Spleen (tissue), 7 donors: ENCODE results near the gene TSC22D2.

Experiments used
- POLR2A ChIP-seq, 3 donors: fragments of 450-650 bp; IDR thresholded peaks; one replicate each; pipeline ENCODE4 v1.5.1; 2017; ENCODE audit warnings: antibody characterized with exemption in 3 of 3, mild to moderate bottlenecking in 1 of 3
- POLR2AphosphoS5 ChIP-seq, 3 donors: sonication (generic); formaldehyde crosslinking; IDR thresholded peaks; one replicate each; pipeline ENCODE4 v1.5.1; 2017; ENCODE audit warnings: antibody characterized with exemption in 3 of 3
- TF ChIP-seq, protein P1 (sequence below), 11 experiments: fragments of 200-600 bp in 7 of 11; fragments of 450-650 bp in 4 of 11; sonication (generic) in 4 of 11; IDR thresholded peaks in 8 of 11; conservative IDR thresholded peaks in 3 of 11; 1 replicate in 7 of 11; 2 replicates in 4 of 11; pipeline versions ENCODE4 v1.4.0 to v1.8.0; 2016 to 2021; ENCODE audit warnings: antibody characterized with exemption in 11 of 11, inconsistent platforms in 4 of 11, mild to moderate bottlenecking in 1 of 11
- donor health status: DM: no; HTN: no; CAD: no; lungs with moderate emphysema.
- donor health status: DM: no; HTN: no; CAD: no.
- donor health status: DM: no; HTN: no; CAD: no.

DNA sequence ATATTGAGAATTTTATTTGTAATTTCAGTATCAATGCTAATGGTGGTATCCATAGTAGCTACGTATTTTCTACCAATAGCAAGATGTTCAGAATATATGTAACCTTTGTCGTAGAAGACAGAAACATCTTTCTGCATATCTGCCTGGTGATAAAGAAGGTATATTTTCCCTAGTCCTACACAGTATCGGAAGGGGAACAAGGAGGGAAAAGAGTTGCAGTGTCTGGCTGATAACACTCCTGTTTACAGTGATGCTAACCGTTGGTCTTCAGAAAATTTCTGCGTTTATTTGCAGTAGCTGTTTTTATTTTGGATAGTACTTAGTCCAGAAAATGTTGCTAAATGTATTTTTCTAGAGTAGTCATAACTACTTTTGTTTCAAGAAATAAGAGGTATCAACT is 25.2 kb downstream of the TSC22D2 start:
- TF ChIP-seq, protein P1, sequence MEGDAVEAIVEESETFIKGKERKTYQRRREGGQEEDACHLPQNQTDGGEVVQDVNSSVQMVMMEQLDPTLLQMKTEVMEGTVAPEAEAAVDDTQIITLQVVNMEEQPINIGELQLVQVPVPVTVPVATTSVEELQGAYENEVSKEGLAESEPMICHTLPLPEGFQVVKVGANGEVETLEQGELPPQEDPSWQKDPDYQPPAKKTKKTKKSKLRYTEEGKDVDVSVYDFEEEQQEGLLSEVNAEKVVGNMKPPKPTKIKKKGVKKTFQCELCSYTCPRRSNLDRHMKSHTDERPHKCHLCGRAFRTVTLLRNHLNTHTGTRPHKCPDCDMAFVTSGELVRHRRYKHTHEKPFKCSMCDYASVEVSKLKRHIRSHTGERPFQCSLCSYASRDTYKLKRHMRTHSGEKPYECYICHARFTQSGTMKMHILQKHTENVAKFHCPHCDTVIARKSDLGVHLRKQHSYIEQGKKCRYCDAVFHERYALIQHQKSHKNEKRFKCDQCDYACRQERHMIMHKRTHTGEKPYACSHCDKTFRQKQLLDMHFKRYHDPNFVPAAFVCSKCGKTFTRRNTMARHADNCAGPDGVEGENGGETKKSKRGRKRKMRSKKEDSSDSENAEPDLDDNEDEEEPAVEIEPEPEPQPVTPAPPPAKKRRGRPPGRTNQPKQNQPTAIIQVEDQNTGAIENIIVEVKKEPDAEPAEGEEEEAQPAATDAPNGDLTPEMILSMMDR (IDR thresholded peaks at IDR 0.05 in 8 of 11, conservative IDR thresholded peaks at IDR 0.05 in 3 of 11): no peak
- TF ChIP-seq POLR2AphosphoS5 (IDR thresholded peaks at IDR 0.05): no peak
- no peak for TF ChIP-seq POLR2A (IDR thresholded peaks at IDR 0.05)
